Mesenchymal stem cell (in vitro differentiated cells and primary cell): ENCODE measurements around the gene ZNF222.

Experiments
- DNase-seq: peaks from one replicate; pipeline ENCODE4 v3.0.0-alpha.2; 2013
- H2AFZ ChIP-seq: one replicate; pipeline ENCODE4 v1.6.1; 2013; ENCODE audit warnings: low read depth, mild to moderate bottlenecking, control low read depth, inconsistent platforms, low read length, moderate library complexity
- H2AK5ac ChIP-seq: 2 replicates; pipeline ENCODE4 v1.6.1; 2013; ENCODE audit warnings: low read length, moderate library complexity, mild to moderate bottlenecking, inconsistent platforms; ENCODE audit not compliant: severe bottlenecking
- H2BK120ac ChIP-seq: one replicate; pipeline ENCODE4 v1.6.1; 2013; ENCODE audit warnings: low read depth, mild to moderate bottlenecking, inconsistent platforms, low read length, moderate library complexity
- H2BK12ac ChIP-seq, 2 experiments: one replicate each; pipeline ENCODE4 v1.6.1; 2013; ENCODE audit warnings: inconsistent platforms in 2 of 2, low read length in 2 of 2, mild to moderate bottlenecking in 2 of 2, moderate library complexity in 2 of 2, control low read depth in 1 of 2
- H2BK15ac ChIP-seq: one replicate; pipeline ENCODE4 v1.6.1; 2013; ENCODE audit warnings: mild to moderate bottlenecking, low read depth, inconsistent platforms; ENCODE audit not compliant: poor library complexity, severe bottlenecking
- H2BK5ac ChIP-seq: 2 replicates; pipeline ENCODE4 v1.6.1; 2013; ENCODE audit warnings: low read depth, mild to moderate bottlenecking, low read length, control low read depth, inconsistent platforms; ENCODE audit not compliant: poor library complexity, severe bottlenecking
- H3K14ac ChIP-seq, 2 experiments: one replicate each; pipeline ENCODE4 v1.6.1; 2013; ENCODE audit warnings: inconsistent platforms in 2 of 2, low read length in 2 of 2, control low read depth in 1 of 2, mild to moderate bottlenecking in 1 of 2, moderate library complexity in 1 of 2
- H3K18ac ChIP-seq, 2 experiments: one replicate each; pipeline ENCODE4 v1.6.1; 2013; ENCODE audit warnings: inconsistent platforms in 2 of 2, low read length in 2 of 2, control low read depth in 1 of 2, low read depth in 1 of 2, mild to moderate bottlenecking in 1 of 2
- H3K23ac ChIP-seq, 2 experiments: one replicate each; pipeline ENCODE4 v1.6.1; 2013; ENCODE audit warnings: inconsistent platforms in 2 of 2, low read length in 2 of 2, mild to moderate bottlenecking in 2 of 2, moderate library complexity in 2 of 2, control low read depth in 1 of 2
- H3K27ac ChIP-seq: 2 replicates; pipeline ENCODE4 v1.5.1; 2013; ENCODE audit warnings: mild to moderate bottlenecking, moderate library complexity, low read length, control low read depth, inconsistent platforms; ENCODE audit not compliant: poor library complexity, severe bottlenecking
- H3K27me3 ChIP-seq, 2 experiments: 2 replicates each; pipeline versions ENCODE4 v1.6.1 to v1.7.0; 2013; ENCODE audit warnings: low read length in 2 of 2, mild to moderate bottlenecking in 2 of 2, moderate library complexity in 2 of 2, control low read depth in 1 of 2, inconsistent platforms in 1 of 2; ENCODE audit not compliant: control insufficient read depth in 1 of 2, insufficient read depth in 1 of 2
- H3K36me3 ChIP-seq, 2 experiments: 2 replicates each; pipeline versions ENCODE4 v1.6.1 to v1.7.0; 2013; ENCODE audit warnings: low read length in 2 of 2, control low read depth in 1 of 2, inconsistent platforms in 1 of 2, low read depth in 1 of 2, mild to moderate bottlenecking in 1 of 2; ENCODE audit not compliant: insufficient read depth in 2 of 2, control insufficient read depth in 1 of 2
- H3K4ac ChIP-seq, 2 experiments: one replicate each; pipeline ENCODE4 v1.6.1; 2013; ENCODE audit warnings: inconsistent platforms in 2 of 2, low read length in 2 of 2, mild to moderate bottlenecking in 2 of 2, moderate library complexity in 2 of 2, control low read depth in 1 of 2, low read depth in 1 of 2
- H3K4me1 ChIP-seq: 2 replicates; pipeline ENCODE4 v1.6.1; 2013; ENCODE audit warnings: low read depth, low read length, control low read depth; ENCODE audit not compliant: control insufficient read depth, insufficient read depth
- H3K4me2 ChIP-seq: 2 replicates; pipeline ENCODE4 v1.6.1; 2013; ENCODE audit warnings: low read length, mild to moderate bottlenecking, inconsistent platforms; ENCODE audit not compliant: poor library complexity, severe bottlenecking
- H3K4me3 ChIP-seq, 2 experiments: 2 replicates each; pipeline versions ENCODE4 v1.5.1 to v1.7.0; 2013; ENCODE audit warnings: low read length in 2 of 2, mild to moderate bottlenecking in 2 of 2, control low read depth in 1 of 2, low read depth in 1 of 2; ENCODE audit not compliant: insufficient read depth in 1 of 2
- H3K79me1 ChIP-seq: replicated peaks from 2 replicates; pipeline ENCODE4 v1.6.1; 2013; ENCODE audit warnings: mild to moderate bottlenecking, control low read depth, low read length, inconsistent platforms; ENCODE audit not compliant: poor library complexity, severe bottlenecking
- H3K9ac ChIP-seq: 2 replicates; pipeline ENCODE4 v1.7.0; 2013; ENCODE audit warnings: mild to moderate bottlenecking, low read length, moderate library complexity
- H3K9me3 ChIP-seq: 2 replicates; pipeline ENCODE4 v1.7.0; 2013; ENCODE audit warnings: mild to moderate bottlenecking, low read length; ENCODE audit not compliant: control insufficient read depth
- H4K8ac ChIP-seq: one replicate; pipeline ENCODE4 v1.6.1; 2013; ENCODE audit warnings: inconsistent platforms, mild to moderate bottlenecking, low read length, moderate library complexity
- H4K91ac ChIP-seq: one replicate; pipeline ENCODE4 v1.6.1; 2013; ENCODE audit warnings: mild to moderate bottlenecking, low read length, inconsistent platforms
- WGBS: methylation state at CpG from one replicate; pipeline ENCODE4 v1.1.7; 2013; ENCODE audit warnings: mixed read lengths; 5-methylcytosine and 5-hydroxymethylcytosine counted together

Gene ZNF222

GRCh38 chr19:44003461-44004009 lies 21.6 kb upstream of the ZNF222 start:
- Histone ChIP-seq H3K36me3 (peaks cover 9 to 19% of the 10 kb centered on the region in 2 experiments), H3K4me1 (peaks cover 5% of the 10 kb centered on the region), H2BK120ac (no peak overlapping the region), H2AK5ac (no peak overlapping the region), H3K9ac (peak overlapping the region; percentile 91), H3K4ac (peak overlapping the region in 1 of 2 experiments; percentile 53), H3K9me3 (peaks cover 19% of the 10 kb centered on the region), H2BK5ac (no peak overlapping the region), H3K79me1 (peaks cover 18% of the 10 kb centered on the region), H4K91ac (no peak overlapping the region), H3K23ac (no peak overlapping the region), H3K27me3 (no peaks in the 10 kb centered on the region), H2AFZ (peak overlapping the region; percentile 79), H2BK12ac (no peak overlapping the region), H3K18ac (no peak overlapping the region), H3K4me2 (peak overlapping the region; percentile 98), H2BK15ac (no peak overlapping the region), H3K4me3 (peak overlapping the region; percentile 75 to 96), H4K8ac (no peak overlapping the region), H3K27ac (peak overlapping the region; percentile 19), H3K14ac (no peak overlapping the region)
- WGBS: 12% methylated on average over 15 of the region's 15 CpGs
- peak; percentile 47 for DNase-seq

- Histone ChIP-seq H3K79me1 (peaks cover 21% of the 10 kb centered on the region), H3K27ac (no peak overlapping the region), H3K36me3 (peaks cover 30 to 43% of the 10 kb centered on the region in 2 experiments), H3K27me3 (no peaks in the 10 kb centered on the region), H3K4me2 (no peak overlapping the region), H2BK5ac (no peak overlapping the region), H2BK12ac (no peak overlapping the region), H3K4me1 (peaks cover 5% of the 10 kb centered on the region), H3K14ac (no peak overlapping the region), H3K9me3 (peaks cover 43% of the 10 kb centered on the region), H3K18ac (no peak overlapping the region), H3K23ac (no peak overlapping the region), H4K91ac (no peak overlapping the region), H3K4ac (no peak overlapping the region), H4K8ac (no peak overlapping the region), H3K9ac (no peak overlapping the region), H2AFZ (no peak overlapping the region), H2BK15ac (no peak overlapping the region), H3K4me3 (no peak overlapping the region), H2BK120ac (no peak overlapping the region), H2AK5ac (no peak overlapping the region)
- DNase-seq: peak; percentile 41
- 100% methylated on average over 1 of the region's 1 CpG for WGBS
Observed at GRCh38 chr19:44005973-44006372, 19.2 kb upstream of the ZNF222 start.

- no peak overlapping the region for H3K4me2 ChIP-seq
- no peak overlapping the region for H3K27ac ChIP-seq
- H3K79me1 ChIP-seq: peaks cover 21% of the 10 kb centered on the region
- H3K9ac ChIP-seq: no peak overlapping the region
- H3K27me3 ChIP-seq: no peaks in the 10 kb centered on the region
- no peak overlapping the region for H4K8ac ChIP-seq
- peaks cover 58% of the 10 kb centered on the region for H3K9me3 ChIP-seq
- H2BK15ac ChIP-seq: no peak overlapping the region
- H3K14ac ChIP-seq: no peak overlapping the region
- H3K4ac ChIP-seq: no peak overlapping the region
- H2BK120ac ChIP-seq: no peak overlapping the region
- H3K36me3 ChIP-seq: peaks cover 32 to 58% of the 10 kb centered on the region in 2 experiments
- 97% methylated on average over 6 of the region's 6 CpGs for WGBS
- H2AK5ac ChIP-seq: no peak overlapping the region
- H2AFZ ChIP-seq: no peak overlapping the region
- no peak overlapping the region for H3K4me3 ChIP-seq
- H3K18ac ChIP-seq: no peak overlapping the region
- peaks cover 3% of the 10 kb centered on the region for H3K4me1 ChIP-seq
- no peak for DNase-seq
- H2BK12ac ChIP-seq: no peak overlapping the region
- no peak overlapping the region for H2BK5ac ChIP-seq
- H4K91ac ChIP-seq: no peak overlapping the region
- H3K23ac ChIP-seq: no peak overlapping the region
Observed at GRCh38 chr19:44007473-44007872, 17.7 kb upstream of the ZNF222 start.

GRCh38 chr19:44010468-44010867 lies 14.7 kb upstream of the ZNF222 start:
- Histone ChIP-seq H3K27ac (no peak overlapping the region), H3K4ac (no peak overlapping the region), H3K4me1 (no peaks in the 10 kb centered on the region), H3K9me3 (peaks cover 71% of the 10 kb centered on the region), H2AK5ac (no peak overlapping the region), H3K23ac (no peak overlapping the region), H2AFZ (no peak overlapping the region), H3K4me3 (peak overlapping the region in 1 of 2 experiments; percentile 50), H3K18ac (no peak overlapping the region), H4K91ac (no peak overlapping the region), H3K9ac (no peak overlapping the region), H3K14ac (no peak overlapping the region), H3K36me3 (peaks cover 32 to 62% of the 10 kb centered on the region in 2 experiments), H3K4me2 (no peak overlapping the region), H2BK12ac (no peak overlapping the region), H2BK5ac (no peak overlapping the region), H4K8ac (no peak overlapping the region), H2BK15ac (no peak overlapping the region), H2BK120ac (no peak overlapping the region), H3K27me3 (no peaks in the 10 kb centered on the region), H3K79me1 (peaks cover 12% of the 10 kb centered on the region)
- 96% methylated on average over 5 of the region's 5 CpGs for WGBS
- DNase-seq: no peak
